ENCODE measurements around the gene TDRD15.

Gene TDRD15

GRCh38 chr2:21123473-21124393 lies at the start of gene TDRD15:
Gene TDRD15 (plus strand): TSS chr2:21123968. CDS start chr2:21137468, 13,500 bp downstream.
- TF ChIP-seq ZFX (IDR thresholded peaks at IDR 0.05; ENCODE audit: borderline replicate concordance) (no peak), CTCF (IDR thresholded peaks at IDR 0.05) (no peak)
- H3K27ac ChIP-seq, result no peak within 1 kb of the TSS

- no peak for TF ChIP-seq CTCF (IDR thresholded peaks at IDR 0.05)
- no peak for TF ChIP-seq ZFX (IDR thresholded peaks at IDR 0.05; ENCODE audit: borderline replicate concordance)
- H3K27ac ChIP-seq, result no peak overlapping the region
Observed at GRCh38 chr2:21078296-21078695, 45.5 kb upstream of the TDRD15 start.

GRCh38 chr2:21083482-21083881 lies 40.3 kb upstream of the TDRD15 start:
- TF ChIP-seq ZFX (IDR thresholded peaks at IDR 0.05; ENCODE audit: borderline replicate concordance), result no peak
- TF ChIP-seq CTCF (IDR thresholded peaks at IDR 0.05), result no peak
- no peak overlapping the region for H3K27ac ChIP-seq

GRCh38 chr2:21084401-21084800 lies 39.4 kb upstream of the TDRD15 start:
- TF ChIP-seq CTCF (IDR thresholded peaks at IDR 0.05), result no peak
- no peak for TF ChIP-seq ZFX (IDR thresholded peaks at IDR 0.05; ENCODE audit: borderline replicate concordance)

GRCh38 chr2:21092308-21092869 lies 31.4 kb upstream of the TDRD15 start:
- no peak overlapping the region for H3K27ac ChIP-seq
- no peak for TF ChIP-seq ZFX (IDR thresholded peaks at IDR 0.05; ENCODE audit: borderline replicate concordance)
- no peak for TF ChIP-seq CTCF (IDR thresholded peaks at IDR 0.05)

More at GRCh38 chr2:21084401-21084800, 39.4 kb upstream of the TDRD15 start:
- H3K27ac ChIP-seq, result no peak overlapping the region

- no peak for TF ChIP-seq ZFX (IDR thresholded peaks at IDR 0.05; ENCODE audit: borderline replicate concordance)
- no peak overlapping the region for H3K27ac ChIP-seq
Observed at GRCh38 chr2:21095178-21095577, 28.6 kb upstream of the TDRD15 start.

- no peak overlapping the region for H3K27ac ChIP-seq
- no peak for TF ChIP-seq ZFX (IDR thresholded peaks at IDR 0.05; ENCODE audit: borderline replicate concordance)
- TF ChIP-seq CTCF (IDR thresholded peaks at IDR 0.05), result no peak
Observed at GRCh38 chr2:21095714-21096113, 28.1 kb upstream of the TDRD15 start.
